ENCODE data around the gene CMKLR1.

The CMKLR1 gene

GRCh38 chr12:108363165-108363564 is 24.1 kb upstream of the CMKLR1 start:
- no peak for DNase-seq (ENCODE audit: low read depth in 4 of 4, low spot score in 1 of 4)

DNA sequence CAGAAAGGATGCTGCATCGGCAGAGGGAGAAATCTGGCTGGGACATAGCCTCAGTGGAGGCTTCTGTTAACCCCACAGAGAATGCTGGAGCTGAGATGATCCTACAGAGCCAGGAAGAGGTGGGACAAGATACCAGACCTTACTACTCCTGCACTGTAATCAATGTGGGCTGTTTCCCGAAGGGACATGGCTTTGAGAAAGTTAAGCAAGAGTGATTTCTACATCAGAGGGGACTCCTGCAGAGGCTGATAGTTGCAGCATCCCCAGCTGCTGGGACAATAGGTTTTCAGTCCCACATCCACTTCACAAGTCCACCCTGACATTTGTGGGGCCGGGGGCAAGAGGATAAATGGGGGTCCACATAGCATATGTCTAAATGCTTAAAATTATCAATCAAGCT is 22.5 kb upstream of the CMKLR1 start:
- DNase-seq (ENCODE audit: low read depth in 4 of 4, low spot score in 1 of 4) = no peak

GRCh38 chr12:108360487-108360886 is 21.4 kb upstream of the CMKLR1 start:
- no peak for DNase-seq (ENCODE audit: low read depth in 4 of 4, low spot score in 1 of 4)

DNA sequence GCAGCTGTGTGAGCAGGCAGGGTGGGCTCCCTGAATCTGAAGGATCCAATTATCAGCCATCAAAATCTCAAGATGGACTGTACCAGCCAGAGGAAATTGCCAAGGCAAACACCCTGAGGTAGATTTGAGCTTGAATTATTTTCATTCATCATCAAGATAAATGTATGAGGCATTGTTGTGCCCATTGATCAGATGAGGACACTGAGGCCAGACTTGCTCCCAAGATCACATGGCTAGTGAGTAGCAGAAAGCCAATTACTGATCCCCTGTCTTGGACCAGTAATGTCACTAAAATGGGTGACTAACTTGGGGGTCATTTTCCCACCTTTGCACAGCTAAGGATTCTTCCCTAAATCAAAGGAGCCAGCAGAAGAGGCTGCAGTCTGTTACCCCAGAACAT is 20.9 kb upstream of the CMKLR1 start:
- no peak for DNase-seq (ENCODE audit: low read depth in 4 of 4, low spot score in 1 of 4)

DNA sequence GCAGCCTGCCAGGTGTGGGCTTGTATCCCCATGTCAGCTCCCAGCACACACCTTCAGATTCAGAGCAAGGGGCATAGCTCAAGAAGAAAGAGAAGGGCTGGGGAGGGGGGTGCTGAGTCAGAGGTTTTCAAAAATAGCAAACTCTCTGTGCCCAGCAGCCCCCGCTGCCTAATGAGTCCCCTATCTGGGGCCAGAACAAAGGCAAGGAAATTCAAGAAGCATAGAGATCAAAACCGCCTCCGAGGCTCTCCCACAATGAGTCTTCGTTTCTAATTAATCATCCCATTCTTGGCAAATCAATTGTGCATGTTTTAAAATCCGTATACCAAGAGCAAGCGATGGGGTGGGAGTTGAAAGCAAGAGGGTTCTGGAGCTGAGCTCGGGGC is 19.5 kb upstream of the CMKLR1 start:
- no peak for DNase-seq (ENCODE audit: low read depth in 4 of 4, low spot score in 1 of 4)

DNA sequence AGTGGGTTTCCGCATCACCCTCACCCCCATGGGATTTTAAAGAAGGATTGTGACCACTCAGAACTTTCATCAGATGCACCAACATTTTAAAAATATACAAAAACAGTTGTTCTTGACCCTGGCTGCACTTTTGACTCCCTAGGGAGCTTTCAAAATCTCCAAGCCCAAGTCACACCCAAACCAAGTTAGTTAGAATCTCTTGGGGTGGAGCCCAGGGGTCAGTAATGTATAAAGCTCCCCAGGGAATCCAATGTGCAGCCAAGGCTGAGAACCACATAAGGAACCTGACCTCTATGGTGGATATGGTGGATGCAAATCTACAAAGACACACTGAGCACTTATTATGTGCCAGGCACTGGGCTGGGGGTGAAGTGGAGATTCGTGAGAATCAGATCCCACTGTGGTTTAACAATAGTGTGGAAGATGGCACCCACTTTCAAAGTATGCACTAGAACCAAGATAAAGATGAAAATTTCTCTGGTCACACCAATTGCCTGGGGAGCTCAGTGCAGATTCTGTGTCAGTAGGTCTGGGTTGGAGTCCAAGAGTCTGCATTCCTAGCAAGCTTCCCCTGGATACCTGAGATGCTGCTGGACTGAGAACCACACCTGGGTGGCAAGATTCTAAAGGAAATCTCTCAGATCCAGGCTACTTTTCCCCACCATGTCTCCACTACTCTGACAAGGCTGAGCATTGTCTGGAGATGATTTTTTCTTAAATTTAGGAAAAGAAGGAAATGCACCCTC is 18.9 kb upstream of the CMKLR1 start:
- DNase-seq (ENCODE audit: low read depth in 4 of 4, low spot score in 1 of 4) = no peak

GRCh38 chr12:108356835-108357806 is 18.0 kb upstream of the CMKLR1 start:
- no peak for DNase-seq (ENCODE audit: low read depth in 4 of 4, low spot score in 1 of 4)

DNA sequence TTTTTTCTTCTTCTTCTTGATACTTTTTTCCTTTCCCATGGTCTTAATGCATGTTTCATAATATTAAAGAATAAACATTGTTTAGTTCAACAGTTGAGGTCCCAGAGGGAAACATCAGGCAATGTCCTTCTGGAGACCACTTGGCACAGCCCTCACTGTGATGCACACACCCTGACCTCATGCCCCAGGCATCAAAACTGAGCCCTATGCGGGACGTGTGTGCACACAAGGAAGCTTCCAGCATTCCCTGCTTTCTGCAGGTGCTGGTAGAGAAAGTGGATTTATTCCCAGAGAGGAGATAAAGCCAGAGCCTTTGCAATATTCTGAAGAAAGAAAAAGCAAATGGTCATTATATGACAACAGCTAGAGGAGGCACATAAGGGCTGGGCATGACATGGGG is 16.0 kb upstream of the CMKLR1 start:
- no peak for DNase-seq (ENCODE audit: low read depth in 4 of 4, low spot score in 1 of 4)

DNA sequence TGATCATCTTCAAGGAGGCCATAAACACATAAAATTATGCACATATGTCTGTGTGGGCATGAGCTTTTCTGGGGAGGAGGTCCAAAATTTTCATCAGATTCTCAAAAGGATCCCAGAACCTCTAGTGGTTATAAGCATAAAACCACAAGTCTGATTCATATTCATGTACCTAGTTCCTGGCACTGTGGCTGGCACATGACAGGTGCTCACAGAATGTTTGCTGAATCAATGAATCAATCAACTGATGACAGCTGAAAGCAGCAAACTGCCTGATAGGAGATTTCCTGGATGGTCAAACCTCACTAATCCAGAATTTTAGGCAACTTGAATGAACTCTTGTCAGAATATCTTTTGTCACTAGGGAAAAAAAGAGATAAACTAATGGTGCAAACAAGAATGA is 13.5 kb upstream of the CMKLR1 start:
- DNase-seq (ENCODE audit: low read depth in 4 of 4, low spot score in 1 of 4) = no peak

- no peak for DNase-seq (ENCODE audit: low read depth in 4 of 4, low spot score in 1 of 4)
Observed at GRCh38 chr12:108350511-108350910, 11.4 kb upstream of the CMKLR1 start.

DNA sequence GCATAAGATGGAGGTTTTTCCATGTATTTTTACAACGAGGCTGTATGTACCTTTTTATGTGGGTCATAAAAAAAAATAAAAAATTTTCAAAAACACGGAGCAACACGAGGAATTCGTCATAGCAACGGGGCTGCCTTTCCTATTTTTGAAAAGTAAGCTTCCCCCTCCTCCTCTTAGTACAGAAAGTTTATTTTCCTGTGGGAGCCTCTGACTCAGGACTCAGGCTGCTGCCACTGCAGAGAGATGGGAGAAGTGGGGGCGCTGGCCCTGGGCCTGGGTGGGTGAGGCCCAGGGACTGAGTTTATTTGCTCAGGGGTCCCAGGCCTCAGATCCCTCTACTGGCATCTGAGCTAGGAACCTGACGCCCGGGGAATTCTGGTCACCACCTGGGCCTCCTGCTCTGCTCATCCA is 10.2 kb upstream of the CMKLR1 start:
- no peak for DNase-seq (ENCODE audit: low read depth in 4 of 4, low spot score in 1 of 4)

DNA sequence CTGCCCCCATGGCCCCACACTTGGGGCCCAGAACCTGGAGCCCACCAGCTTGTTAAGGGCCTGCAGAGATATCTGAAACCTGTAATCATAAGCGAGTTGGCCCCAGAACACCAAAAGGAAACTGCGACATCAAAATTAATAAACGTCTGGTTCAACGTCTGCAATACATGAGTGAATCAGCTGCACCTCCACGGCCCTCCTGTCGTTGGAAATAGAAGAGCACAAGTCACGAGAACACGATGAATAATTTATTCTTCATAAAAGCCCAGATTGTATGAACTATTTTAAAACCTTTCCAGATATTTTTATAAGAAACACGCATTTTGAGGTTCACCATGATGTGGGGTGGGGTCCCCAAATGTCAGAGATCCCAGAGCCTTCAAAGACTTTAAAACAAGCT is 9.7 kb upstream of the CMKLR1 start:
- DNase-seq (ENCODE audit: low read depth in 4 of 4, low spot score in 1 of 4) = no peak

DNA sequence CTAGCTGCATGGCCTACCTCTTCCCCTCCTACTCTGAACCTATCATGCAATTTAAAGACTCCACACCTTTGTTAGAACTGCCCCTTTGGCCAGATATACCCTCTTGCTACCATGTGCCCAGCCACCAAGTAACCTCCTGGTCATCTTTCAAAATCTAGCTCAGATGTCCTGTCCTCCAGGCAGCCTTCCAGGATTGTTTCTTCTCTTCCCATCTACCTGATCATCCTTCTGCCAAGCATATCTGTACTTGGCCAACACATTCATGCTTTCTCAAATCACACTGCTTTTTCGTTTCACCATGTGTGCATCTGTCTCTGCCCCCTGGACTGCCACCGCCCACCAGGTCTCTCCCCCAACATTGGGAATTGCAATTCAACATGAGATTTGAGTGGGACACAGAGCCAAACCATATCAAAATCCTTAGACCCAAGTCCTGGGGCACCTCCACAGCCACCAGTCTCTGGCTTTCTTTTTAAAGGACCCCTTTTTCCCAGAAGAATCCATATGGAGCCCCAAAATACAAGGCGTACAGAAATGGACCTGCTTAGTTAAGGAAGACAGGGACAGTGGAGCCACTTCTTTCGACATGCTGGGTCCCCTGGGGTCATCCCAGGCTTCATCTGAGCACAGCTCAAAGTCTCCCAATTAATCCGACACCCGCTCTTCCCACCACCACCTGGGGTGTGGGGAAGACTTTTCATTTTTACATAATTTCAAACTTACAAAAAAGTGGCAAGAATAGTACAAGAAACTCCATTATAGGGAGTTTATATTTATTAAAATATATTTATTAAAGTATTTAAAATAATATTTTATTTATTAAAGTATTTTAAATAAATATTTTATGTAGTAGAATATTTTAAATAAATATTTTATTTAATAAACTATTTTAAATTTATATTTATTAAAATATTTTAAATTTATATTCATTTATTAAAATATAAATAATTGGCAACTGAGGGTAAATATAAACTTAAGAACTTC is 7.9 kb upstream of the CMKLR1 start:
- no peak for DNase-seq (ENCODE audit: low read depth in 4 of 4, low spot score in 1 of 4)

DNA sequence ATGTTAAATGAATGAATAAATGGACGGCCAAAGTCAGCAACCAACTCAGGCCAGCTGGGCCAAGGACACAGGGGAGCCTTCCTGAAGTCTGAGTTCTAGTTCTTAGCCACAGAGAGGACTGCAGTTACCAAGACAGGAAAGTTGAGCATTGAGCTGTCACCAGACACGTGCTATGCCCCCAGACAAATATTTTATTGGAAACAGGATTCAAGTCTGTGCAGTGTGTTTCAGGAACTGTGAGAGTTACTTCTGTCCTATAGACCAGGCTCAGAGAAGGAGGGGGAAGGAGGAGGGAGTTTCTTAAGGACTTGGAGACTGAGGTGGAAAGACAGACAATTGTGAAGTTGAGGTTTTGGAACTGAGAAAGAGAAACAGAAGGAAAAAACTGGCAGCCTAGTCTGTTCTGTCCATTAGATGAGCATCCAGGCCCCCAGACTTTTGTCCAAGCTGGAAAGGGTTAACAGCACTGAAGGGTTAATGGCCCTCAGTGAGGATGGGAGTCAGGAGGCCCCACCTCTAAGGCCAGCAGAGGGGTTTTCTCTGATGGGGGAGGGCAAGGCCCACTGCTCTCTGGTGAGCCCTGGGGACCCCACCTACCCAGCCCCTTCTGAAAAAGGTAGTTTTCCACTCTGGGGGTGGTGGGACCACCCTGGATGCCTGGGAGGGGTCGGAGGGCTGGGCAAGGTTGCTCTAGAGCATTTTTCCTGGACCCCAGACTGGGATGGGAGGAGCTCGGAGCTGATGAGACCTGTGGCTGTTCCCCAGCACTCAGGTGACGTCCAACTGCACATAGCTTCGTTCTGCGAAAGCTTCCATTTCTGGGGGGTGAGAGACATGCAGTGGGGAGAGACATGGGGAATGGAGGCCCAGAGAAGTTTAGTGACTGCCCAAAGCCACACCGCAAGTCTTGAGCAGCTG is 6.9 kb upstream of the CMKLR1 start:
- DNase-seq (ENCODE audit: low read depth in 4 of 4, low spot score in 1 of 4) = no peak

GRCh38 chr12:108342985-108343384 is 3.9 kb upstream of the CMKLR1 start:
- DNase-seq (ENCODE audit: low read depth in 4 of 4, low spot score in 1 of 4) = no peak

DNA sequence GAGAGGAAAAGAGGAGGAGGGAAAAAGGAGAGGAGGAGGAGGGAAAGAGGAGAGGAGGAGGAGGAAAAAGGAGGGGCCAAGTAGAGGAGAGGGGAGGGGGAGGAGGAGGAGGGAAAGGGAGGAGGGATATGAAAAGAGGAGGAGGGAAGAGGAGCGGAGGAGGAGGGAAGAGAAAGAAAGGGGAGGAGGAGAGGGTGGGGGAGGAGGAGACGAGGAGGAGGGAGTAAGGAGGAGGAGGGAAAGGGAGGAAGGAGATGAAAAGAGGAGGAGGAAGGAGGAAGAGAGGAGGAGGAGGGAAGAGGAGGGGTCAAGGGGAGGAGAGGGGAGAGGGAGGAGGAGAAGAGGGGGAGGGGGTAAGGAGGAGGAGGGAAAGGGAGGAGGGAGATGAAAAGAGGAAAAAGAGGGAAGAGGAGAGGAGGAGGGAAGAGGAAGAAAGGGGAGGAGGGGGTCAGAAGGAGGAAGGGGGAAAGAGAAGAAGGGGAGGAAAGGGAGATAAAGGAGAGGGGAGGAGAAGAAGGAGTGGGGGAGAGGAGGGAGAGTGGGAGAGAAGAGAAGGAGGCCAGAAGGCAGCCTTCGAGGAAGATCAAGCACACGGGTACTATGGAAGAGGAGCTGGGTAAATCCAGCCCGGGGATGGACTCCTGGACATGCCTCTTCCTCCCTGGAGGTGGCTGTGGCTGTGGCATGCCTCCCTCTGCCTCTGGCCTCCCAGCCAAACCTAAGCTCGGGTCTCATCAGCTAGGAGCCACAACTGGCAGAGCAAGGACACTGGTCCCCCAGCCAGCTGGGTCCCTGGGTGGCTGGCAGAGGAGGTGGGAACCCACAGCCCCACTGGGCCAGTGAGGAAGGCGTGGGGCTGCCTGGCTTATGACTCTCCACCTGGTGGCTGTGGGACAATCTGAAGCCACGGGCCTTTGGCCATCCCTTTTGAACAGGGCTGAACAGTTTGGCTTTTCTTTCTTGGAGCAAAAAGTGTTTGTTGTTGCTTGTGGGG is 3.0 kb upstream of the CMKLR1 start:
- DNase-seq (ENCODE audit: low read depth in 4 of 4, low spot score in 1 of 4) = no peak

DNA sequence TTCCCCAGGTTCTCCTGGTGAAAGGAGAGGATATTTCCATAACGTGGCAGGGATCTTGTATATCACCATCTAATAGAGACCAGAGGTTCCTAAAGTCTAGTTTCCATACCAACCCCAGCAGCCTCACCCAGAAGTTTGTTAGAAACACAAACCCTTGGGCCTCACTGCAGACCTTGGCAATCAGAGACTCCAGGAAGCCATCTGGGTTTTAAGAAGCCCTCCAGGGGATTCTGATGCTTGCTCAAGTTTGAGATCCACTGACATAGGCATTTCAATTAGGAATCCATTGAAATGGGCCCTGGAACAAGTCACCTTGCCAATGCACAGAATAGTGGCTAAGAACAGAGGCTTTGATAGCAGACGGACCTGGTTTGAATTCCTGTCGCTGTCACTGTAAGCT is 2.2 kb upstream of the CMKLR1 start:
- DNase-seq (ENCODE audit: low read depth in 4 of 4, low spot score in 1 of 4) = no peak

DNA sequence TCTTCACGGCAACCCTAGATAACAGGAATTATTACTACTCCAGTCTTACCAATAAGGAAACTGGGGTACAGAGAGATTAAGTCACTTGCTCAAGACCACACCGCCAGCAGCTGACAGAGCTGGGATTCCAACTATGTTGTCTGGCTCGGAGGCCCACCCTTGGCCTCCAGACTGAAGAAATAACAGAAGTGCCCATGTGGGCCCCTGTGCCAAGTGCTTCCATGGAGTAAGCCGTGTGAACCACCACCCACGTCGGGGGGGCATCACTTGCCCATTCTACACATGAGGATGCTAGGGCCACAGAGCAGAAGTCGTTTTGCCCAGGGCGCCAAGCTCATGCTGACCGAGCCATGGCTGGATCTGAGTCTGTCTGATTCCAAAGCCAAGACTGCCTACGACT is 926 bp upstream of the CMKLR1 start:
- no peak for DNase-seq (ENCODE audit: low read depth in 4 of 4, low spot score in 1 of 4)

Data from stimulated activated CD4-positive, alpha-beta T cell treated with anti-CD3 and anti-CD28 coated beads, Interleukin-1b, Interleukin-23, amount 100 ng/mL, for 24 hours (primary cell).